WTC11 (cell line): Measurements from ENCODE around the gene BTBD9. TPM values are rescaled to one million over a fixed set of nuclear protein-coding genes. Genes with fewer than 3 reads are reported as not detected.

Experiments
- ATAC-seq: fragments of 200-7000 bp; cut with Tn5 transposase; 2 replicates; pipeline ENCODE4 v1.10.0; 2021; ENCODE audit warnings: mild to moderate bottlenecking, moderate library complexity
- CTCF ChIA-PET: fragments of 300-600 bp; sonication (Branson Sonifier 250); formaldehyde crosslinking; loops from one replicate; lab custom pipeline; 2021; ENCODE audit warnings: antibody characterized with exemption; lab: Charles Lee
- POLR2A ChIA-PET: fragments of 350-600 bp; sonication (Branson Sonifier 250); formaldehyde crosslinking; loops from one replicate; lab custom pipeline; 2021; ENCODE audit warnings: antibody characterized with exemption; lab: Charles Lee
- DNase-seq: peaks from one replicate; pipeline ENCODE4 v3.0.0; 2021; ENCODE audit warnings: low spot score
- H3K27ac Mint-ChIP-seq: 2 replicates; pipeline ENCODE4 v1.8.0; 2021; ENCODE audit warnings: mixed read lengths
- H3K27me3 Mint-ChIP-seq: 2 replicates; pipeline ENCODE4 v1.8.0; 2021; ENCODE audit warnings: low read depth, mild to moderate bottlenecking, moderate library complexity, mixed read lengths
- H3K36me3 Mint-ChIP-seq: 2 replicates; pipeline ENCODE4 v1.8.0; 2021; ENCODE audit warnings: mixed read lengths
- H3K4me1 Mint-ChIP-seq: 2 replicates; pipeline ENCODE4 v1.8.0; 2022; ENCODE audit warnings: mixed read lengths
- H3K4me3 Mint-ChIP-seq: 2 replicates; pipeline ENCODE4 v1.8.0; 2021; ENCODE audit warnings: mild to moderate bottlenecking, moderate library complexity, mixed read lengths
- H3K9me3 Mint-ChIP-seq: 2 replicates; pipeline ENCODE4 v1.8.0; 2021; ENCODE audit warnings: mixed read lengths
- ATF2 ChIP-seq: sonication (generic); formaldehyde crosslinking; IDR thresholded peaks from 2 replicates; pipeline ENCODE4 v1.8.1; 2022; ENCODE audit warnings: low read depth, missing genetic modification reagents, borderline replicate concordance
- FOXJ3 ChIP-seq: sonication (generic); formaldehyde crosslinking; IDR thresholded peaks from 2 replicates; pipeline ENCODE4 v1.9.0; 2021; ENCODE audit warnings: missing genetic modification reagents, mild to moderate bottlenecking, borderline replicate concordance
- FOXK1 ChIP-seq: sonication (generic); formaldehyde crosslinking; IDR thresholded peaks from 2 replicates; pipeline ENCODE4 v1.8.0; 2022; ENCODE audit warnings: mild to moderate bottlenecking, moderate library complexity, missing genetic modification reagents
- FOXP4 ChIP-seq: sonication (generic); formaldehyde crosslinking; IDR thresholded peaks from 2 replicates; pipeline ENCODE4 v1.8.0; 2022; ENCODE audit warnings: mild to moderate bottlenecking, missing genetic modification reagents
- HMGXB4 ChIP-seq: sonication (generic); formaldehyde crosslinking; IDR thresholded peaks from 2 replicates; pipeline ENCODE4 v1.8.1; 2023; ENCODE audit warnings: mild to moderate bottlenecking, moderate library complexity, missing genetic modification reagents
- SOX15 ChIP-seq: fragments of 250-450 bp; sonication (Bioruptor Pico); IDR thresholded peaks from 2 replicates; pipeline ENCODE4 v1.9.0; 2021; ENCODE audit warnings: mild to moderate bottlenecking
- TCF7 ChIP-seq: sonication (generic); formaldehyde crosslinking; IDR thresholded peaks from 2 replicates; pipeline ENCODE4 v1.8.0; 2022; ENCODE audit warnings: mild to moderate bottlenecking, low read depth, missing genetic modification reagents, moderate library complexity
- TP53 ChIP-seq: sonication (generic); formaldehyde crosslinking; IDR thresholded peaks from 2 replicates; pipeline ENCODE4 v1.8.1; 2023; ENCODE audit warnings: mild to moderate bottlenecking, missing genetic modification reagents
- ZNF281 ChIP-seq: sonication (generic); formaldehyde crosslinking; IDR thresholded peaks from 2 replicates; pipeline ENCODE4 v1.8.0; 2023; ENCODE audit warnings: mild to moderate bottlenecking, missing genetic modification reagents
- ZNF671 ChIP-seq: fragments of 250-450 bp; sonication (Bioruptor Pico); IDR thresholded peaks from 2 replicates; pipeline ENCODE4 v1.8.0; 2021; ENCODE audit warnings: mild to moderate bottlenecking
- total RNA-seq: library from RNA; stranded (reverse); gene quantifications from 3 replicates; pipeline ENCODE4 v1.2.3, GENCODE V29; 2021
- TF ChIP-seq, protein P1 (sequence below): sonication (generic); formaldehyde crosslinking; IDR thresholded peaks from 2 replicates; pipeline ENCODE4 v1.8.0; 2023; ENCODE audit warnings: missing genetic modification reagents, mild to moderate bottlenecking, borderline replicate concordance
- TF ChIP-seq, protein P2 (sequence below): fragments of 250-450 bp; sonication (Bioruptor Pico); IDR thresholded peaks from 2 replicates; pipeline ENCODE4 v1.9.0; 2021; ENCODE audit warnings: moderate library complexity, mild to moderate bottlenecking, inconsistent platforms, borderline replicate concordance
- TF ChIP-seq, protein P3 (sequence below): fragments of 250-450 bp; sonication (Bioruptor Pico); conservative IDR thresholded peaks from 2 replicates; pipeline ENCODE4 v1.9.0; 2021; ENCODE audit warnings: mild to moderate bottlenecking
- TF ChIP-seq, protein P4 (sequence below): sonication (generic); formaldehyde crosslinking; IDR thresholded peaks from 2 replicates; pipeline ENCODE4 v1.8.1; 2022; ENCODE audit warnings: missing genetic modification reagents, borderline replicate concordance

Gene BTBD9
- total RNA-seq, 1 experiment from 2014 or later, result 4.2 TPM

GRCh38 chr6:38161331-38161730 is 478.4 kb downstream of the BTBD9 start (continued):
- TF ChIP-seq FOXP4 (CRISPR knock-in tag), result no peak
- TF ChIP-seq HMGXB4 (CRISPR knock-in tag), result no peak
- TF ChIP-seq TCF7 (CRISPR knock-in tag), result no peak
- no peak for TF ChIP-seq FOXJ3 (CRISPR knock-in tag)
- TF ChIP-seq FOXK1 (CRISPR knock-in tag), result no peak

DNA sequence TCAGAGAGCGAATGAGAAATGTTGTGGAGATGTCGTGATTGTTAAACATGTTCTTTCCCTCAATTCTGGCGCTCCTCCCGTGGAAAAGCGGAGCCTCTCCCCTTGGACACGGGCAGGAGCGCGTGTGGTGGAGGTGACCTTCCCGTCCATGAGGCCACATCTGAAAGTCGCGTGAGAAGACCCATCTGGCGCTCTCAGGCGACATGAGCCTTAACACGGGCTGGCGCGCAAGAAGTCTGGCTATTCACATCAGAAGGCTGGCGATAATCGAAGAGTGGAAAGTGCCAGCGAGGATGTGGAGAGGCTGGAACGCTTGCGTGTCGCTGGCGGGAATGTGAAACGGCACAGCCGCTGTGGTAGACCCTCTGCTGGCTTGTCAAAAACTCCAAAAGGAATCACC is 478.9 kb downstream of the BTBD9 start:
- Mint-ChIP-seq H3K4me3 (no peak overlapping the region), H3K4me1 (peaks cover 3% of the 10 kb centered on the region; the same call in 1 of the 2 replicates), H3K27me3 (no peaks in the 10 kb centered on the region), H3K36me3 (no peaks in the 10 kb centered on the region), H3K9me3 (no peaks in the 10 kb centered on the region), H3K27ac (peak overlapping the region; percentile 78)
- DNase-seq (no peak), ATAC-seq (no peak)
- CTCF ChIA-PET, result no interaction called here
- POLR2A ChIA-PET, result no interaction called here
- no peak for TF ChIP-seq ZNF671
- TF ChIP-seq TCF7 (CRISPR knock-in tag), result no peak
- no peak for TF ChIP-seq SOX15 (CRISPR knock-in tag)
- TF ChIP-seq, protein P1, sequence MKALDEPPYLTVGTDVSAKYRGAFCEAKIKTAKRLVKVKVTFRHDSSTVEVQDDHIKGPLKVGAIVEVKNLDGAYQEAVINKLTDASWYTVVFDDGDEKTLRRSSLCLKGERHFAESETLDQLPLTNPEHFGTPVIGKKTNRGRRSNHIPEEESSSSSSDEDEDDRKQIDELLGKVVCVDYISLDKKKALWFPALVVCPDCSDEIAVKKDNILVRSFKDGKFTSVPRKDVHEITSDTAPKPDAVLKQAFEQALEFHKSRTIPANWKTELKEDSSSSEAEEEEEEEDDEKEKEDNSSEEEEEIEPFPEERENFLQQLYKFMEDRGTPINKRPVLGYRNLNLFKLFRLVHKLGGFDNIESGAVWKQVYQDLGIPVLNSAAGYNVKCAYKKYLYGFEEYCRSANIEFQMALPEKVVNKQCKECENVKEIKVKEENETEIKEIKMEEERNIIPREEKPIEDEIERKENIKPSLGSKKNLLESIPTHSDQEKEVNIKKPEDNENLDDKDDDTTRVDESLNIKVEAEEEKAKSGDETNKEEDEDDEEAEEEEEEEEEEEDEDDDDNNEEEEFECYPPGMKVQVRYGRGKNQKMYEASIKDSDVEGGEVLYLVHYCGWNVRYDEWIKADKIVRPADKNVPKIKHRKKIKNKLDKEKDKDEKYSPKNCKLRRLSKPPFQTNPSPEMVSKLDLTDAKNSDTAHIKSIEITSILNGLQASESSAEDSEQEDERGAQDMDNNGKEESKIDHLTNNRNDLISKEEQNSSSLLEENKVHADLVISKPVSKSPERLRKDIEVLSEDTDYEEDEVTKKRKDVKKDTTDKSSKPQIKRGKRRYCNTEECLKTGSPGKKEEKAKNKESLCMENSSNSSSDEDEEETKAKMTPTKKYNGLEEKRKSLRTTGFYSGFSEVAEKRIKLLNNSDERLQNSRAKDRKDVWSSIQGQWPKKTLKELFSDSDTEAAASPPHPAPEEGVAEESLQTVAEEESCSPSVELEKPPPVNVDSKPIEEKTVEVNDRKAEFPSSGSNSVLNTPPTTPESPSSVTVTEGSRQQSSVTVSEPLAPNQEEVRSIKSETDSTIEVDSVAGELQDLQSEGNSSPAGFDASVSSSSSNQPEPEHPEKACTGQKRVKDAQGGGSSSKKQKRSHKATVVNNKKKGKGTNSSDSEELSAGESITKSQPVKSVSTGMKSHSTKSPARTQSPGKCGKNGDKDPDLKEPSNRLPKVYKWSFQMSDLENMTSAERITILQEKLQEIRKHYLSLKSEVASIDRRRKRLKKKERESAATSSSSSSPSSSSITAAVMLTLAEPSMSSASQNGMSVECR, result no peak
- TF ChIP-seq, protein P2, sequence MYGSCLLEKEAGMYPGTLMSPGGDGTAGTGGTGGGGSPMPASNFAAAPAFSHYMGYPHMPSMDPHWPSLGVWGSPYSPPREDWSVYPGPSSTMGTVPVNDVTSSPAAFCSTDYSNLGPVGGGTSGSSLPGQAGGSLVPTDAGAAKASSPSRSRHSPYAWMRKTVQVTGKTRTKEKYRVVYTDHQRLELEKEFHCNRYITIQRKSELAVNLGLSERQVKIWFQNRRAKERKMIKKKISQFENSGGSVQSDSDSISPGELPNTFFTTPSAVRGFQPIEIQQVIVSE (CRISPR knock-in tag), result no peak
- TF ChIP-seq ATF2 (CRISPR knock-in tag), result no peak
- TF ChIP-seq TP53 (CRISPR knock-in tag), result no peak
- TF ChIP-seq, protein P3, sequence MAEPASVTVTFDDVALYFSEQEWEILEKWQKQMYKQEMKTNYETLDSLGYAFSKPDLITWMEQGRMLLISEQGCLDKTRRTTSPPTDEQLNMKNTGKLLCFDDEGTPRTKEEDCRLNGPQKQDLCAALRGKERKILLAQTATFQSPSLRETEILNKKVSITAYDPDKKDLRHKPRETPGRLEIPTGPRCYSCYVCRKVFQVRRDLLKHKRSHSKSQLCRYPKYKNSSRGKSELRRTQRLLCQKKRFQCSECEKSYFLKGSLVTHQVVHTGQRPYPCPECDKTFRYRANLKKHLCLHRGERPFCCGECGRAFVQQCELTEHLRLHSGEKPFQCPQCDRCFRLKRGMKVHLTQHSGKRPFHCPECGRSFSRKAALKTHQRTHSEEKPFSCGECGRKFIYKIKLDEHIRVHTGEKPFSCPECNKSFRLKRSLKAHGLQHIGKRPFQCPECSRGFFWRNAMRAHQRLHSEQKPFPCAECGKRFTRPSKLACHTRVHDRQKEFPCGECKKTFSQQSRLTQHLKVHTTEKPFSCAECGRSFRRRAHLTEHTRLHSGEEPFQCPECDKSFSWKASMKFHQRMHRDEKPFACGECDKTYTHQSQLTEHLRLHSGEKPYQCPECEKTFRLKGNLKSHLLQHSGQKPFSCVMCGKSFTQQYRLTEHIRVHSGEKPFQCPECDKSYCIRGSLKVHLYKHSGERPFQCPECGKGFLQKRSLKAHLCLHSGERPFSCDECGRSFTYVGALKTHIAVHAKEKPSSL (CRISPR knock-in tag), result no peak
- no peak for TF ChIP-seq ZNF281 (CRISPR knock-in tag)
- TF ChIP-seq, protein P4, sequence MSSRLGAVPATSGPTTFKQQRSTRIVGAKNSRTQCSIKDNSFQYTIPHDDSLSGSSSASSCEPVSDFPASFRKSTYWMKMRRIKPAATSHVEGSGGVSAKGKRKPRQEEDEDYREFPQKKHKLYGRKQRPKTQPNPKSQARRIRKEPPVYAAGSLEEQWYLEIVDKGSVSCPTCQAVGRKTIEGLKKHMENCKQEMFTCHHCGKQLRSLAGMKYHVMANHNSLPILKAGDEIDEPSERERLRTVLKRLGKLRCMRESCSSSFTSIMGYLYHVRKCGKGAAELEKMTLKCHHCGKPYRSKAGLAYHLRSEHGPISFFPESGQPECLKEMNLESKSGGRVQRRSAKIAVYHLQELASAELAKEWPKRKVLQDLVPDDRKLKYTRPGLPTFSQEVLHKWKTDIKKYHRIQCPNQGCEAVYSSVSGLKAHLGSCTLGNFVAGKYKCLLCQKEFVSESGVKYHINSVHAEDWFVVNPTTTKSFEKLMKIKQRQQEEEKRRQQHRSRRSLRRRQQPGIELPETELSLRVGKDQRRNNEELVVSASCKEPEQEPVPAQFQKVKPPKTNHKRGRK, result no peak
